Neural progenitor cell (in vitro differentiated cells): ENCODE measurements around the gene HDLBP. TPM values are rescaled to one million over a fixed set of nuclear protein-coding genes. Genes with fewer than 3 reads are reported as not detected.
A peak's percentile ranks its signal among the peaks of the same experiment; 100 is the strongest.

Experiments
- DNase-seq: peaks from one replicate; pipeline ENCODE4 v3.0.0-alpha.2; 2016; ENCODE audit warnings: low spot score
- H2AFZ ChIP-seq: fragments of 200-600 bp; sonication (generic); replicated peaks from 2 replicates; pipeline ENCODE4 v1.6.1; 2016; ENCODE audit warnings: antibody characterized with exemption
- H3F3A ChIP-seq: fragments of 200-600 bp; sonication (generic); 2 replicates; pipeline ENCODE4 v1.6.1; 2016; ENCODE audit warnings: antibody characterized with exemption, low read depth
- H3K27ac ChIP-seq: fragments of 200-600 bp; sonication (generic); 2 replicates; pipeline ENCODE4 v1.5.1; 2016; ENCODE audit warnings: mild to moderate bottlenecking
- H3K27me3 ChIP-seq: fragments of 200-600 bp; sonication (generic); 2 replicates; pipeline ENCODE4 v1.6.1; 2016; ENCODE audit warnings: mild to moderate bottlenecking, moderate library complexity
- H3K36me3 ChIP-seq: fragments of 200-600 bp; sonication (generic); 2 replicates; pipeline ENCODE4 v1.5.1; 2016
- H3K4me1 ChIP-seq: fragments of 200-600 bp; sonication (generic); 2 replicates; pipeline ENCODE4 v1.6.1; 2016; ENCODE audit warnings: mixed run types
- H3K4me2 ChIP-seq: fragments of 200-600 bp; sonication (generic); 2 replicates; pipeline ENCODE4 v1.6.1; 2016
- H3K4me3 ChIP-seq: fragments of 200-600 bp; sonication (generic); 2 replicates; pipeline ENCODE4 v1.5.1; 2016
- H3K79me2 ChIP-seq: fragments of 200-600 bp; sonication (generic); 2 replicates; pipeline ENCODE4 v1.6.1; 2016; ENCODE audit warnings: low read depth
- H3K9ac ChIP-seq: fragments of 200-600 bp; sonication (generic); 2 replicates; pipeline ENCODE4 v1.6.1; 2016
- H3K9me3 ChIP-seq: fragments of 200-600 bp; sonication (generic); 2 replicates; pipeline ENCODE4 v1.5.1; 2016; ENCODE audit warnings: low read depth
- H4K20me1 ChIP-seq: fragments of 200-600 bp; sonication (generic); 2 replicates; pipeline ENCODE4 v1.6.1; 2016; ENCODE audit warnings: low read depth
- H3K27ac Mint-ChIP-seq: 3 replicates; pipeline ENCODE4 v1.8.0; 2021; ENCODE audit warnings: mixed read lengths
- H3K27me3 Mint-ChIP-seq: 2 replicates; pipeline ENCODE4 v1.8.0; 2022; ENCODE audit warnings: low read depth, mild to moderate bottlenecking, inconsistent platforms, moderate library complexity, mixed read lengths; ENCODE audit not compliant: insufficient read depth
- H3K36me3 Mint-ChIP-seq: 3 replicates; pipeline ENCODE4 v1.8.0; 2021; ENCODE audit warnings: mixed read lengths
- H3K4me1 Mint-ChIP-seq: 3 replicates; pipeline ENCODE4 v1.8.0; 2021; ENCODE audit warnings: mixed read lengths
- H3K4me3 Mint-ChIP-seq: 3 replicates; pipeline ENCODE4 v1.8.0; 2021; ENCODE audit warnings: mild to moderate bottlenecking, moderate library complexity, mixed read lengths
- H3K9me3 Mint-ChIP-seq: 3 replicates; pipeline ENCODE4 v1.8.0; 2020; ENCODE audit warnings: mixed read lengths
- CTCF ChIP-seq: fragments of 200-600 bp; sonication (generic); IDR thresholded peaks from 2 replicates; pipeline ENCODE4 v1.5.1; 2017; ENCODE audit warnings: antibody characterized with exemption, mild to moderate bottlenecking
- EZH2 ChIP-seq: fragments of 200-600 bp; sonication (generic); IDR thresholded peaks from 2 replicates; pipeline ENCODE4 v1.6.1; 2017; ENCODE audit warnings: antibody characterized with exemption, mild to moderate bottlenecking, moderate library complexity
- EZH2phosphoT487 ChIP-seq: fragments of 200-600 bp; sonication (generic); IDR thresholded peaks from 2 replicates; pipeline ENCODE4 v1.6.1; 2017; ENCODE audit warnings: antibody characterized with exemption
- total RNA-seq: library from RNA; depleted of rRNA; stranded (reverse); fragments of >200 nt; gene quantifications from 2 replicates; pipeline ENCODE4 v1.2.3, GENCODE V29; 2015; ENCODE audit warnings: low replicate concordance

Gene HDLBP
- total RNA-seq, 1 donor from 2014 or later, result 251 TPM

- DNase-seq, result peak; percentile 85
- peaks cover 15% of the 10 kb centered on the region for H3K27me3 Mint-ChIP-seq
- H3K36me3 ChIP-seq, result no peaks in the 10 kb centered on the region
- H3K4me2 ChIP-seq, result peak overlapping the region; percentile 67
- TF ChIP-seq EZH2 (no peak), CTCF (peak; percentile 44)
- no peaks in the 10 kb centered on the region for H3K9me3 Mint-ChIP-seq
- peak overlapping the region; percentile 16 for H3K27ac Mint-ChIP-seq
- H3K79me2 ChIP-seq, result peaks cover 5% of the 10 kb centered on the region
- H3K4me3 Mint-ChIP-seq, result peak overlapping the region; percentile 96
- peak overlapping the region; percentile 61 for H2AFZ ChIP-seq
- no peaks in the 10 kb centered on the region for H3K9me3 ChIP-seq
- H3K9ac ChIP-seq, result no peak overlapping the region
- H3K4me3 ChIP-seq, result peak overlapping the region; percentile 63
- H3K4me1 ChIP-seq, result peaks cover 12% of the 10 kb centered on the region
- peaks cover 2% of the 10 kb centered on the region for H3K36me3 Mint-ChIP-seq
- H3K27me3 ChIP-seq, result peaks cover 15% of the 10 kb centered on the region
- H3K27ac ChIP-seq, result no peak overlapping the region
- H3K4me1 Mint-ChIP-seq, result peaks cover 23% of the 10 kb centered on the region
- peaks cover 24% of the 10 kb centered on the region for H3F3A ChIP-seq
- peaks cover 4% of the 10 kb centered on the region for H4K20me1 ChIP-seq
These were observed 97.1 kb downstream of the HDLBP start for GRCh38 chr2:241218131-241219029.

DNA sequence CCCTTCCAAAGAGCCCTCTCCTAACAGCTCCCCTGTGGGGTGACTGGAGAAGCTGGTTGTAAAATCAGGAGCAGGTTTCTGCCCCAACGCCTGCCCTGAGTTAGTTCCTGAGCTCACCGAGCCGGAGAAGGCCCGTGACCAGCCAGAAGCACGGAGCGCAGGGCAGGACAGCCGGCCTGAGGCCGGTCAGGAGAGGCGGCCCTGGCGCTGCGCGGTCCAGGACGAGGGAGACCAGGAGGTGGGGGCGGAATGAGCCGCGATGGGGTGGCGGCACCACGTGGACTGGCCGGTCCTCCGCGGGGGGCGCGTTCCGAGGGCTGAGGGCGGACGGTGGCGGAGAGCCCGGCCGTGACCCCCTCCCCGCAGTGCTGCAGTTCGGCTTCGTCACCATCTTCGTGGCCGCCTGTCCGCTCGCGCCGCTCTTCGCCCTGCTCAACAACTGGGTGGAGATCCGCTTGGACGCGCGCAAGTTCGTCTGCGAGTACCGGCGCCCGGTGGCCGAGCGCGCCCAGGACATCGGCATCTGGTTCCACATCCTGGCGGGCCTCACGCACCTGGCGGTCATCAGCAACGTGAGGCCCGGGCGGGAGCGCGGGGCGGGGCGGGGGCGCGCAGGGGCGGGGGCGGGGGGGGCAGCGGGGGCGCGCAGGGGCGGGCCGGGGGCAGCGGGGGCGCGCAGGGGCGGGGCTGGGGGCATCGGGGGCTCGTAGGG lies 98.0 kb downstream of the HDLBP start:
- Histone ChIP-seq H4K20me1 (peaks cover 1% of the 10 kb centered on the region), H2AFZ (peak overlapping the region; percentile 59), H3K9me3 (no peaks in the 10 kb centered on the region), H3K27me3 (peaks cover 15% of the 10 kb centered on the region), H3K4me2 (peak overlapping the region; percentile 69), H3K4me1 (peaks cover 12% of the 10 kb centered on the region), H3F3A (peaks cover 24% of the 10 kb centered on the region), H3K79me2 (peaks cover 5% of the 10 kb centered on the region), H3K4me3 (peak overlapping the region; percentile 38), H3K36me3 (no peaks in the 10 kb centered on the region), H3K27ac (no peak overlapping the region), H3K9ac (no peak overlapping the region)
- Mint-ChIP-seq H3K9me3 (no peaks in the 10 kb centered on the region), H3K27ac (no peak overlapping the region), H3K4me3 (peak overlapping the region; percentile 80), H3K36me3 (no peaks in the 10 kb centered on the region), H3K27me3 (peaks cover 12% of the 10 kb centered on the region), H3K4me1 (peaks cover 19% of the 10 kb centered on the region)
- peak; percentile 92 for DNase-seq
- no peak for TF ChIP-seq EZH2phosphoT487
- TF ChIP-seq CTCF, result no peak
- TF ChIP-seq EZH2, result peak; percentile 37

GRCh38 chr2:241216211-241216761 lies 99.2 kb downstream of the HDLBP start:
- H3K9me3 ChIP-seq, result no peaks in the 10 kb centered on the region
- H3K27me3 Mint-ChIP-seq, result peaks cover 9% of the 10 kb centered on the region
- no peaks in the 10 kb centered on the region for H3K36me3 Mint-ChIP-seq
- H3K27me3 ChIP-seq, result peaks cover 15% of the 10 kb centered on the region
- peak overlapping the region; percentile 75 for H3K4me3 Mint-ChIP-seq
- peak overlapping the region; percentile 5 for H3K4me2 ChIP-seq
- H3K4me3 ChIP-seq, result no peak overlapping the region
- peak; percentile 50 for DNase-seq
- TF ChIP-seq CTCF, result no peak
- no peak for TF ChIP-seq EZH2
- TF ChIP-seq EZH2phosphoT487, result no peak
- peaks cover 17% of the 10 kb centered on the region for H3K4me1 ChIP-seq
- no peak overlapping the region for H3K9ac ChIP-seq
- peaks cover 25% of the 10 kb centered on the region for H3F3A ChIP-seq
- H3K4me1 Mint-ChIP-seq, result peaks cover 16% of the 10 kb centered on the region
- H3K27ac ChIP-seq, result no peak overlapping the region
- H3K27ac Mint-ChIP-seq, result no peak overlapping the region
- H4K20me1 ChIP-seq, result no peaks in the 10 kb centered on the region
- no peak overlapping the region for H2AFZ ChIP-seq
- H3K79me2 ChIP-seq, result peaks cover 5% of the 10 kb centered on the region
- no peaks in the 10 kb centered on the region for H3K9me3 Mint-ChIP-seq
- no peaks in the 10 kb centered on the region for H3K36me3 ChIP-seq
